Gastroesophageal sphincter (tissue), 3 donors: ENCODE results near the gene PRR14L.

Experiments used
- EP300 ChIP-seq: sonication (generic); formaldehyde crosslinking; IDR thresholded peaks from one replicate; pipeline ENCODE4 v1.6.1; 2017; ENCODE audit warnings: antibody characterized with exemption, mild to moderate bottlenecking
- POLR2A ChIP-seq, 2 donors: fragments of 450-650 bp; IDR thresholded peaks; one replicate each; pipeline ENCODE4 v1.6.1; 2017; ENCODE audit warnings: antibody characterized with exemption in 2 of 2, mild to moderate bottlenecking in 2 of 2, moderate library complexity in 1 of 2
- TF ChIP-seq, protein P1 (sequence below), 4 experiments: fragments of 200-600 bp in 2 of 4; fragments of 450-650 bp in 2 of 4; sonication (generic) in 1 of 4; IDR thresholded peaks; one replicate each; pipeline ENCODE4 v1.5.1; 2017 to 2019; ENCODE audit warnings: antibody characterized with exemption in 4 of 4, mild to moderate bottlenecking in 2 of 4, moderate library complexity in 2 of 4

DNA sequence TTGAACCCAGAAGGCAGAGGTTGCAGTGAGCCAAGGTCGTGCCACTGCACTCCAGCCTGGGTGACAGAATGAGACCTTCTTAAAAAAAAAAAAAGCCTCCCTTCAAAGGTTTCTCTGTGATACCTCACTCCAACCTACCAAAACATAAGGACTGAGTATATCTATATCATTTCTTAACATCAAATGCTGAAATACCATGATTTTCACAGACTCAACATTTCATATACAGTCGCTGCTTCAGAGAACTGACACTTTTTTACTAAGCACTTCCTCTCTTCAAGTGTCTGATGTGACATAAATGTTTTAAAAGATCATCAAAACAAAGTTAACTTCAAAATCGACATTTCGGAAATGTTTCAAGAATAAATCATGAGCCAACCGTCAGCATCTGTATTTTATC lies 12.0 kb downstream of the PRR14L start:
- TF ChIP-seq, protein P1, sequence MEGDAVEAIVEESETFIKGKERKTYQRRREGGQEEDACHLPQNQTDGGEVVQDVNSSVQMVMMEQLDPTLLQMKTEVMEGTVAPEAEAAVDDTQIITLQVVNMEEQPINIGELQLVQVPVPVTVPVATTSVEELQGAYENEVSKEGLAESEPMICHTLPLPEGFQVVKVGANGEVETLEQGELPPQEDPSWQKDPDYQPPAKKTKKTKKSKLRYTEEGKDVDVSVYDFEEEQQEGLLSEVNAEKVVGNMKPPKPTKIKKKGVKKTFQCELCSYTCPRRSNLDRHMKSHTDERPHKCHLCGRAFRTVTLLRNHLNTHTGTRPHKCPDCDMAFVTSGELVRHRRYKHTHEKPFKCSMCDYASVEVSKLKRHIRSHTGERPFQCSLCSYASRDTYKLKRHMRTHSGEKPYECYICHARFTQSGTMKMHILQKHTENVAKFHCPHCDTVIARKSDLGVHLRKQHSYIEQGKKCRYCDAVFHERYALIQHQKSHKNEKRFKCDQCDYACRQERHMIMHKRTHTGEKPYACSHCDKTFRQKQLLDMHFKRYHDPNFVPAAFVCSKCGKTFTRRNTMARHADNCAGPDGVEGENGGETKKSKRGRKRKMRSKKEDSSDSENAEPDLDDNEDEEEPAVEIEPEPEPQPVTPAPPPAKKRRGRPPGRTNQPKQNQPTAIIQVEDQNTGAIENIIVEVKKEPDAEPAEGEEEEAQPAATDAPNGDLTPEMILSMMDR (IDR thresholded peaks at IDR 0.05): no peak
- TF ChIP-seq EP300 (no peak), POLR2A (IDR thresholded peaks at IDR 0.05) (no peak)
